K562 (cell line): Measurements from ENCODE around the gene MRM2. TPM values are rescaled to one million over a fixed set of nuclear protein-coding genes. Genes with fewer than 3 reads are reported as not detected.

Source experiments
- BDP1 ChIP-seq: IDR thresholded peaks from 3 replicates; pipeline ENCODE4 v1.6.1; 2011; ENCODE audit not compliant: insufficient read length, insufficient read depth
- CHD1 ChIP-seq: fragments of 200-600 bp; sonication (generic); IDR thresholded peaks from one replicate; pipeline ENCODE4 v1.6.1; 2012; ENCODE audit warnings: mild to moderate bottlenecking, moderate library complexity, low read length, inconsistent platforms
- DIDO1 ChIP-seq: fragments of 450-650 bp; IDR thresholded peaks from 2 replicates; pipeline ENCODE4 v1.6.1; 2016; ENCODE audit warnings: low read depth, missing biosample characterization, missing genetic modification characterization
- ESRRA ChIP-seq: fragments of 450-650 bp; IDR thresholded peaks from 2 replicates; pipeline ENCODE4 v1.6.1; 2014; ENCODE audit warnings: low read depth, mild to moderate bottlenecking, moderate library complexity, borderline replicate concordance
- KDM4B ChIP-seq, 2 experiments: fragments of 450-650 bp in 1 of 2; sonication (generic) in 1 of 2; IDR thresholded peaks; 2 replicates each; pipeline ENCODE4 v1.6.1; 2016 to 2017; ENCODE audit warnings: borderline replicate concordance in 2 of 2, antibody characterized with exemption in 1 of 2, low read depth in 1 of 2, mild to moderate bottlenecking in 1 of 2
- PHB2 ChIP-seq: fragments of 450-650 bp; IDR thresholded peaks from 2 replicates; pipeline ENCODE4 v1.6.1; 2017; ENCODE audit warnings: low read depth
- PHF20 ChIP-seq: fragments of 450-650 bp; IDR thresholded peaks from 2 replicates; pipeline ENCODE4 v1.6.1; 2018; ENCODE audit not compliant: partially characterized antibody
- ZNF175 ChIP-seq: fragments of 200-800 bp; sonication (Bioruptor generic); IDR thresholded peaks from 2 replicates; pipeline ENCODE4 v1.6.1; 2016; ENCODE audit warnings: low read depth, mild to moderate bottlenecking, missing genetic modification characterization, missing compliant biosample characterization
- ZNF232 ChIP-seq: sonication (generic); formaldehyde crosslinking; IDR thresholded peaks from 2 replicates; pipeline ENCODE4 v1.8.0; 2022; ENCODE audit warnings: mild to moderate bottlenecking, missing genetic modification reagents
- polyA plus RNA-seq, 8 experiments: library from polyadenylated mRNA; depleted of rRNA in 4 of 8; stranded (reverse) in 5 of 8; unstranded in 3 of 8; fragments of >200 nt; fragmentation: Nextera tagmentation in 2 of 8; fragmentation: Illumina TruSeq in 1 of 8; extraction: Ambion mirVana in 2 of 8; extraction: Trizol in 1 of 8; gene quantifications; 2 replicates each; pipeline versions ENCODE4 v1.2.1 to v1.2.3, GENCODE V29; 2011 to 2014; ENCODE audit warnings: inconsistent platforms in 1 of 8, missing spikeins in 1 of 8
- total RNA-seq, 7 experiments: library from RNA; depleted of rRNA in 6 of 7; stranded (reverse); fragments of >200 nt in 6 of 7; fragmentation: Illumina TruSeq in 2 of 7; extraction: Trizol in 2 of 7; gene quantifications; 2 replicates each; pipeline versions ENCODE4 v1.2.1 to v1.2.3, GENCODE V29; 2011 to 2021; ENCODE audit warnings: low replicate concordance in 1 of 7
- TF ChIP-seq, protein P1 (sequence below): fragments of 450-650 bp; IDR thresholded peaks from 2 replicates; pipeline ENCODE4 v1.6.1; 2016; ENCODE audit warnings: mild to moderate bottlenecking, moderate library complexity
- TF ChIP-seq, protein P2 (sequence below): fragments of 250-450 bp; sonication (Bioruptor Pico); IDR thresholded peaks from 2 replicates; pipeline ENCODE4 v1.4.0; 2020; ENCODE audit warnings: borderline replicate concordance
- TF ChIP-seq, protein P3 (sequence below): sonication (generic); formaldehyde crosslinking; IDR thresholded peaks from 2 replicates; pipeline ENCODE4 v1.9.0; 2022; ENCODE audit warnings: mild to moderate bottlenecking, missing genetic modification reagents
- TF ChIP-seq, protein P4 (sequence below): fragments of 250-450 bp; sonication (Bioruptor Pico); IDR thresholded peaks from 2 replicates; pipeline ENCODE4 v1.8.0; 2021; ENCODE audit warnings: moderate library complexity, mild to moderate bottlenecking, inconsistent platforms

The MRM2 gene
- total and polyA plus RNA-seq, 9 of the 15 experiments (the other 6 are each of a cell fraction or from before 2014, with no cell fraction given) = 32.4 to 116 (median 50.5) TPM

DNA sequence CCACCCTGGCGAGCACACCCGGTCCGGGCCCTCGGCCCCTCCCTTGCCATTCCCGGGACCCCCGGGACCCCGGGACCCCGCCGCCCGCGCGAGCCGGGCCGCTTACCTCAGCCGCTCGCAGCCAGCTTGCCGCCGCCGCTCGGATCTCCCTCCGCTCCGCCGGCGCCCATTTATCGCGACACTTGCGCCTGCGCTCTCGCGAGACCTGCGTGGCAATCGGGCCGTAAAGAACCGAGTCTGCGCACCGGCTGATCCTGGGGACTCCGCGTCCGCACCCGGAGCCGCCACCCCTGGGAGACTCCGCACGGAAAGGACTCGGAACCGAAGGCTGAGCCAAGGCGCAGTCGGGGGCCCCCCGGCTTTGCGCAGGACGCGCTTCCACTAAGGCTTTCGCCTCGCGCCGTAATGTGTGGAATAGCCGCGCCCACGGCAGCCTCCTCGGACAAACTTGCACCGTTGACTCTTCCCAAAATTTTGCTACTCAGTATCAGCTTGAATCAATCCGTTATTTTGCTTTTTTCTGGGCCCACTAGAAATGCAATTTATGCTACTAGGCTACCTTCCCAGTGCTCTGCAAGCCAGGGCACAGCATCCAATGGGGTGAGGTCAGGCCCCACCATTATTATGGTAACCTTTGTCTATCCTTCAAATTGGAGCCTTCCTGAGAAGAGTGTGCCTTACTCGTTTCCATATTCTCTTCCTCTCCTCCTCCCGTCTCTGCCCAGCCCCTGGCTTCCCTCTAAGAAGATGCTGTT is 9.1 kb downstream of the MRM2 start, which contains the start of gene MAD1L1 (continued):
- TF ChIP-seq, protein P1, sequence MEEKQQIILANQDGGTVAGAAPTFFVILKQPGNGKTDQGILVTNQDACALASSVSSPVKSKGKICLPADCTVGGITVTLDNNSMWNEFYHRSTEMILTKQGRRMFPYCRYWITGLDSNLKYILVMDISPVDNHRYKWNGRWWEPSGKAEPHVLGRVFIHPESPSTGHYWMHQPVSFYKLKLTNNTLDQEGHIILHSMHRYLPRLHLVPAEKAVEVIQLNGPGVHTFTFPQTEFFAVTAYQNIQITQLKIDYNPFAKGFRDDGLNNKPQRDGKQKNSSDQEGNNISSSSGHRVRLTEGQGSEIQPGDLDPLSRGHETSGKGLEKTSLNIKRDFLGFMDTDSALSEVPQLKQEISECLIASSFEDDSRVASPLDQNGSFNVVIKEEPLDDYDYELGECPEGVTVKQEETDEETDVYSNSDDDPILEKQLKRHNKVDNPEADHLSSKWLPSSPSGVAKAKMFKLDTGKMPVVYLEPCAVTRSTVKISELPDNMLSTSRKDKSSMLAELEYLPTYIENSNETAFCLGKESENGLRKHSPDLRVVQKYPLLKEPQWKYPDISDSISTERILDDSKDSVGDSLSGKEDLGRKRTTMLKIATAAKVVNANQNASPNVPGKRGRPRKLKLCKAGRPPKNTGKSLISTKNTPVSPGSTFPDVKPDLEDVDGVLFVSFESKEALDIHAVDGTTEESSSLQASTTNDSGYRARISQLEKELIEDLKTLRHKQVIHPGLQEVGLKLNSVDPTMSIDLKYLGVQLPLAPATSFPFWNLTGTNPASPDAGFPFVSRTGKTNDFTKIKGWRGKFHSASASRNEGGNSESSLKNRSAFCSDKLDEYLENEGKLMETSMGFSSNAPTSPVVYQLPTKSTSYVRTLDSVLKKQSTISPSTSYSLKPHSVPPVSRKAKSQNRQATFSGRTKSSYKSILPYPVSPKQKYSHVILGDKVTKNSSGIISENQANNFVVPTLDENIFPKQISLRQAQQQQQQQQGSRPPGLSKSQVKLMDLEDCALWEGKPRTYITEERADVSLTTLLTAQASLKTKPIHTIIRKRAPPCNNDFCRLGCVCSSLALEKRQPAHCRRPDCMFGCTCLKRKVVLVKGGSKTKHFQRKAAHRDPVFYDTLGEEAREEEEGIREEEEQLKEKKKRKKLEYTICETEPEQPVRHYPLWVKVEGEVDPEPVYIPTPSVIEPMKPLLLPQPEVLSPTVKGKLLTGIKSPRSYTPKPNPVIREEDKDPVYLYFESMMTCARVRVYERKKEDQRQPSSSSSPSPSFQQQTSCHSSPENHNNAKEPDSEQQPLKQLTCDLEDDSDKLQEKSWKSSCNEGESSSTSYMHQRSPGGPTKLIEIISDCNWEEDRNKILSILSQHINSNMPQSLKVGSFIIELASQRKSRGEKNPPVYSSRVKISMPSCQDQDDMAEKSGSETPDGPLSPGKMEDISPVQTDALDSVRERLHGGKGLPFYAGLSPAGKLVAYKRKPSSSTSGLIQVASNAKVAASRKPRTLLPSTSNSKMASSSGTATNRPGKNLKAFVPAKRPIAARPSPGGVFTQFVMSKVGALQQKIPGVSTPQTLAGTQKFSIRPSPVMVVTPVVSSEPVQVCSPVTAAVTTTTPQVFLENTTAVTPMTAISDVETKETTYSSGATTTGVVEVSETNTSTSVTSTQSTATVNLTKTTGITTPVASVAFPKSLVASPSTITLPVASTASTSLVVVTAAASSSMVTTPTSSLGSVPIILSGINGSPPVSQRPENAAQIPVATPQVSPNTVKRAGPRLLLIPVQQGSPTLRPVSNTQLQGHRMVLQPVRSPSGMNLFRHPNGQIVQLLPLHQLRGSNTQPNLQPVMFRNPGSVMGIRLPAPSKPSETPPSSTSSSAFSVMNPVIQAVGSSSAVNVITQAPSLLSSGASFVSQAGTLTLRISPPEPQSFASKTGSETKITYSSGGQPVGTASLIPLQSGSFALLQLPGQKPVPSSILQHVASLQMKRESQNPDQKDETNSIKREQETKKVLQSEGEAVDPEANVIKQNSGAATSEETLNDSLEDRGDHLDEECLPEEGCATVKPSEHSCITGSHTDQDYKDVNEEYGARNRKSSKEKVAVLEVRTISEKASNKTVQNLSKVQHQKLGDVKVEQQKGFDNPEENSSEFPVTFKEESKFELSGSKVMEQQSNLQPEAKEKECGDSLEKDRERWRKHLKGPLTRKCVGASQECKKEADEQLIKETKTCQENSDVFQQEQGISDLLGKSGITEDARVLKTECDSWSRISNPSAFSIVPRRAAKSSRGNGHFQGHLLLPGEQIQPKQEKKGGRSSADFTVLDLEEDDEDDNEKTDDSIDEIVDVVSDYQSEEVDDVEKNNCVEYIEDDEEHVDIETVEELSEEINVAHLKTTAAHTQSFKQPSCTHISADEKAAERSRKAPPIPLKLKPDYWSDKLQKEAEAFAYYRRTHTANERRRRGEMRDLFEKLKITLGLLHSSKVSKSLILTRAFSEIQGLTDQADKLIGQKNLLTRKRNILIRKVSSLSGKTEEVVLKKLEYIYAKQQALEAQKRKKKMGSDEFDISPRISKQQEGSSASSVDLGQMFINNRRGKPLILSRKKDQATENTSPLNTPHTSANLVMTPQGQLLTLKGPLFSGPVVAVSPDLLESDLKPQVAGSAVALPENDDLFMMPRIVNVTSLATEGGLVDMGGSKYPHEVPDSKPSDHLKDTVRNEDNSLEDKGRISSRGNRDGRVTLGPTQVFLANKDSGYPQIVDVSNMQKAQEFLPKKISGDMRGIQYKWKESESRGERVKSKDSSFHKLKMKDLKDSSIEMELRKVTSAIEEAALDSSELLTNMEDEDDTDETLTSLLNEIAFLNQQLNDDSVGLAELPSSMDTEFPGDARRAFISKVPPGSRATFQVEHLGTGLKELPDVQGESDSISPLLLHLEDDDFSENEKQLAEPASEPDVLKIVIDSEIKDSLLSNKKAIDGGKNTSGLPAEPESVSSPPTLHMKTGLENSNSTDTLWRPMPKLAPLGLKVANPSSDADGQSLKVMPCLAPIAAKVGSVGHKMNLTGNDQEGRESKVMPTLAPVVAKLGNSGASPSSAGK = no peak
- no peak for TF ChIP-seq ZNF175 (CRISPR knock-in tag)
- peak in 1 of 2 experiments; percentile 70; a peak in 1 of 4 replicates for TF ChIP-seq KDM4B (IDR thresholded peaks at IDR 0.05; ENCODE audit: borderline replicate concordance in 2 of 2, low read depth in 1 of 2)
- TF ChIP-seq ZNF232 (CRISPR knock-in tag) = no peak
- TF ChIP-seq, protein P2, sequence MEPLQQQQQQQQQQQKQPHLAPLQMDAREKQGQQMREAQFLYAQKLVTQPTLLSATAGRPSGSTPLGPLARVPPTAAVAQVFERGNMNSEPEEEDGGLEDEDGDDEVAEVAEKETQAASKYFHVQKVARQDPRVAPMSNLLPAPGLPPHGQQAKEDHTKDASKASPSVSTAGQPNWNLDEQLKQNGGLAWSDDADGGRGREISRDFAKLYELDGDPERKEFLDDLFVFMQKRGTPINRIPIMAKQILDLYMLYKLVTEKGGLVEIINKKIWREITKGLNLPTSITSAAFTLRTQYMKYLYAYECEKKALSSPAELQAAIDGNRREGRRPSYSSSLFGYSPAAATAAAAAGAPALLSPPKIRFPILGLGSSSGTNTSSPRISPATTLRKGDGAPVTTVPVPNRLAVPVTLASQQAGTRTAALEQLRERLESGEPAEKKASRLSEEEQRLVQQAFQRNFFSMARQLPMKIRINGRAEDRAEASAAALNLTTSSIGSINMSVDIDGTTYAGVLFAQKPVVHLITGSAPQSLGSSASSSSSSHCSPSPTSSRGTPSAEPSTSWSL = no peak
- TF ChIP-seq PHF20 = no peak
- peak; percentile 48; the same call in 1 of the 2 replicates for TF ChIP-seq ESRRA
- no peak for TF ChIP-seq CHD1
- no peak for TF ChIP-seq PHB2
- TF ChIP-seq, protein P3, sequence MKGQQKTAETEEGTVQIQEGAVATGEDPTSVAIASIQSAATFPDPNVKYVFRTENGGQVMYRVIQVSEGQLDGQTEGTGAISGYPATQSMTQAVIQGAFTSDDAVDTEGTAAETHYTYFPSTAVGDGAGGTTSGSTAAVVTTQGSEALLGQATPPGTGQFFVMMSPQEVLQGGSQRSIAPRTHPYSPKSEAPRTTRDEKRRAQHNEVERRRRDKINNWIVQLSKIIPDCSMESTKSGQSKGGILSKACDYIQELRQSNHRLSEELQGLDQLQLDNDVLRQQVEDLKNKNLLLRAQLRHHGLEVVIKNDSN = no peak
- 0 out of 2 replicates have a peak, but pooled peaks have one; percentile 35 for TF ChIP-seq DIDO1
- TF ChIP-seq BDP1 = no peak
- TF ChIP-seq, protein P4, sequence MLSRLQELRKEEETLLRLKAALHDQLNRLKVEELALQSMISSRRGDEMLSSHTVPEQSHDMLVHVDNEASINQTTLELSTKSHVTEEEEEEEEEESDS (CRISPR knock-in tag) = no peak
